Adrenal gland (tissue), 5 donors: ENCODE data around the gene ABHD17A.

ENCODE experiments used
- POLR2A ChIP-seq, 2 donors: fragments of 450-650 bp; IDR thresholded peaks; one replicate each; pipeline ENCODE4 v1.6.1; 2017; ENCODE audit warnings: antibody characterized with exemption in 2 of 2, mild to moderate bottlenecking in 2 of 2, moderate library complexity in 1 of 2
- TF ChIP-seq, protein P1 (sequence below), 6 experiments: fragments of 450-650 bp in 4 of 6; fragments of 200-600 bp in 2 of 6; sonication (generic) in 1 of 6; IDR thresholded peaks; 1 replicate in 5 of 6; 2 replicates in 1 of 6; pipeline versions ENCODE4 v1.5.1 to v1.8.0; 2016 to 2021; ENCODE audit warnings: antibody characterized with exemption in 6 of 6, mild to moderate bottlenecking in 2 of 6, moderate library complexity in 1 of 6
- donor health status: DM: no; HTN: no; CAD: no.

DNA sequence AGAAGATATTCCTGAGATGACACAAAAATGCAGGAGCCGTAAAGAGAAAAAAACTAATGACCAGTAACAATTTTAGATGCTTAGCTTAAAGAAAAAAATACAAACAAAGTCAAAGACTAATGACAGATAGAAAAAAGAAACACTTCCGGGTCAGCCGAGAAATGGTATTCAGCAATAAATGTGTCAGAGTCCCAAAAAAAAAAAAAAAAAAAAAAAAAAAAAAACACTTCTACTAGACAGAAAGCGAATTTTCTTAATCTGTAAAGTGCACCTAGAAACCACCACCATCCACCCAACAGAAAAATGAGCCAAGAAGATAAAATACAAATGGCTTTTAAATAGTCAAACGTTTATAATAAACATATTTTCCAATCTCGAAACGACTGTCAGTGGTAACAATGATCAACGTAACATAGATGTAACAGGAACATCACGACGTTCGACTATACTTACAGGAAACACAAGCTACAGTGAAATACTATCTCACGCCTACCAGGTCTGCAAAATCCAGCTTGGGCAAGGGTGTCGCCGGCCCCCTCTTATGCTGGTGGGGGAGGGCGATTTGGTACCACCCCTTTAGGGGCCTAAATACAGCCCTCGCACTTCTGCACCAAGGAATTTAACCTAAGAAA lies 10.6 kb downstream of the ABHD17A start:
- peak in 1 of 2 donors; percentile 11 for TF ChIP-seq POLR2A (IDR thresholded peaks at IDR 0.05)
- TF ChIP-seq, protein P1, sequence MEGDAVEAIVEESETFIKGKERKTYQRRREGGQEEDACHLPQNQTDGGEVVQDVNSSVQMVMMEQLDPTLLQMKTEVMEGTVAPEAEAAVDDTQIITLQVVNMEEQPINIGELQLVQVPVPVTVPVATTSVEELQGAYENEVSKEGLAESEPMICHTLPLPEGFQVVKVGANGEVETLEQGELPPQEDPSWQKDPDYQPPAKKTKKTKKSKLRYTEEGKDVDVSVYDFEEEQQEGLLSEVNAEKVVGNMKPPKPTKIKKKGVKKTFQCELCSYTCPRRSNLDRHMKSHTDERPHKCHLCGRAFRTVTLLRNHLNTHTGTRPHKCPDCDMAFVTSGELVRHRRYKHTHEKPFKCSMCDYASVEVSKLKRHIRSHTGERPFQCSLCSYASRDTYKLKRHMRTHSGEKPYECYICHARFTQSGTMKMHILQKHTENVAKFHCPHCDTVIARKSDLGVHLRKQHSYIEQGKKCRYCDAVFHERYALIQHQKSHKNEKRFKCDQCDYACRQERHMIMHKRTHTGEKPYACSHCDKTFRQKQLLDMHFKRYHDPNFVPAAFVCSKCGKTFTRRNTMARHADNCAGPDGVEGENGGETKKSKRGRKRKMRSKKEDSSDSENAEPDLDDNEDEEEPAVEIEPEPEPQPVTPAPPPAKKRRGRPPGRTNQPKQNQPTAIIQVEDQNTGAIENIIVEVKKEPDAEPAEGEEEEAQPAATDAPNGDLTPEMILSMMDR (IDR thresholded peaks at IDR 0.05): no peak
